Mammary epithelial cell (primary cell): ENCODE data around the gene RAB4A.

Source experiments
- CTCF ChIP-seq, 2 donors: IDR thresholded peaks in 1 of 2; conservative IDR thresholded peaks in 1 of 2; 2 replicates each; pipeline ENCODE4 v1.5.1; 2011 to 2012; ENCODE audit warnings: inconsistent platforms in 2 of 2, low read length in 2 of 2, mild to moderate bottlenecking in 2 of 2, control low read depth in 1 of 2, low read depth in 1 of 2; ENCODE audit not compliant: insufficient read depth in 1 of 2; ENCODE audit errors: extremely low read depth in 1 of 2
- EZH2 ChIP-seq: IDR thresholded peaks from 2 replicates; pipeline ENCODE4 v1.6.1; 2012; ENCODE audit warnings: low read length, inconsistent platforms, borderline replicate concordance

GRCh38 chr1:229305392-229305791 lies 34.5 kb downstream of the RAB4A start:
- no peak for TF ChIP-seq CTCF (conservative IDR thresholded peaks at IDR 0.05 in 1 of 2, IDR thresholded peaks at IDR 0.05 in 1 of 2; ENCODE audit: extremely low read depth in 1 of 2, insufficient read depth in 1 of 2, low read depth in 1 of 2, low read length in 2 of 2)
- no peak for TF ChIP-seq EZH2
